Measurements from ENCODE around the gene DHH.

Gene DHH

GRCh38 chr12:49109641-49110463, 15.3 kb upstream of the DHH start:
- no peak for DNase-seq (ENCODE audit: low read depth)

- peak; percentile 37 for DNase-seq (ENCODE audit: low read depth)
These were observed 14.4 kb upstream of the DHH start for GRCh38 chr12:49108958-49109404.

GRCh38 chr12:49105504-49106084, 11.0 kb upstream of the DHH start:
- peak; percentile 47 for DNase-seq (ENCODE audit: low read depth)

GRCh38 chr12:49104822-49105221, 10.2 kb upstream of the DHH start:
- DNase-seq (ENCODE audit: low read depth) = no peak

GRCh38 chr12:49100380-49100779, 5.8 kb upstream of the DHH start:
- DNase-seq (ENCODE audit: low read depth) = no peak

- DNase-seq (ENCODE audit: low read depth) = no peak
These were observed 4.1 kb upstream of the DHH start for GRCh38 chr12:49098703-49099102.

- peak; percentile 53 for DNase-seq (ENCODE audit: low read depth)
These were observed 3.4 kb upstream of the DHH start for GRCh38 chr12:49098035-49098451.

GRCh38 chr12:49097381-49097780, 2.8 kb upstream of the DHH start:
- DNase-seq (ENCODE audit: low read depth) = no peak

- no peak for DNase-seq (ENCODE audit: low read depth)
These were observed 369 bp upstream of the DHH start for GRCh38 chr12:49094975-49095365.

- no peak for DNase-seq (ENCODE audit: low read depth)
These were observed 825 bp downstream of the DHH start for GRCh38 chr12:49093792-49094159.

- no peak for DNase-seq (ENCODE audit: low read depth)
These were observed 1.7 kb downstream of the DHH start for GRCh38 chr12:49092816-49093406.

GRCh38 chr12:49092086-49092815, 2.4 kb downstream of the DHH start:
- DNase-seq (ENCODE audit: low read depth) = peak; percentile 81

GRCh38 chr12:49091836-49092085, 2.8 kb downstream of the DHH start:
- DNase-seq (ENCODE audit: low read depth) = no peak

GRCh38 chr12:49091056-49091835, 3.4 kb downstream of the DHH start:
- DNase-seq (ENCODE audit: low read depth) = no peak

GRCh38 chr12:49089821-49090773, 4.5 kb downstream of the DHH start:
- peak; percentile 67 for DNase-seq (ENCODE audit: low read depth)

- no peak for DNase-seq (ENCODE audit: low read depth)
These were observed 5.7 kb downstream of the DHH start for GRCh38 chr12:49088932-49089330.

- DNase-seq (ENCODE audit: low read depth) = peak; percentile 93
These were observed 6.3 kb downstream of the DHH start for GRCh38 chr12:49088150-49088931.

- no peak for DNase-seq (ENCODE audit: low read depth)
These were observed 8.5 kb downstream of the DHH start for GRCh38 chr12:49086116-49086515.

GRCh38 chr12:49084438-49084837, 10.2 kb downstream of the DHH start:
- no peak for DNase-seq (ENCODE audit: low read depth)

GRCh38 chr12:49079793-49080192, 14.8 kb downstream of the DHH start:
- no peak for DNase-seq (ENCODE audit: low read depth)

Data from ELR (cell line).